Activated CD8-positive, alpha-beta memory T cell treated with anti-CD3 and anti-CD28 coated beads, Interleukin-2, amount 10 ng/mL, durations not matched to agents 7 days and 5 days (primary cell): ENCODE results near the gene MINDY4. TPM values are rescaled to one million over a fixed set of nuclear protein-coding genes. Genes with fewer than 3 reads are reported as not detected.

ENCODE experiments used
- ATAC-seq: fragments of 150-1000 bp; cut with Tn5 transposase; one replicate; pipeline ENCODE4 v1.10.0; 2021; ENCODE audit warnings: moderate library complexity
- CTCF ChIA-PET: fragments of 350-600 bp; sonication (Branson Sonifier 250); formaldehyde crosslinking; loops from one replicate; lab custom pipeline; 2021; ENCODE audit warnings: antibody characterized with exemption; lab: Charles Lee
- DNase-seq: peaks from one replicate; pipeline ENCODE4 v3.0.0-alpha.2; 2020
- H3K27ac Mint-ChIP-seq: one replicate; pipeline ENCODE4 v1.8.0; 2021; ENCODE audit warnings: mild to moderate bottlenecking, mixed read lengths
- H3K27me3 Mint-ChIP-seq: one replicate; pipeline ENCODE4 v1.8.0; 2021; ENCODE audit warnings: mixed read lengths
- H3K36me3 Mint-ChIP-seq: one replicate; pipeline ENCODE4 v1.8.0; 2021; ENCODE audit warnings: mild to moderate bottlenecking, mixed read lengths
- H3K4me1 Mint-ChIP-seq: one replicate; pipeline ENCODE4 v1.8.0; 2021; ENCODE audit warnings: mixed read lengths
- H3K4me3 Mint-ChIP-seq: one replicate; pipeline ENCODE4 v1.8.0; 2021; ENCODE audit warnings: mild to moderate bottlenecking, moderate library complexity, mixed read lengths
- H3K9me3 Mint-ChIP-seq: one replicate; pipeline ENCODE4 v1.8.0; 2022; ENCODE audit warnings: low read depth, mixed read lengths
- total RNA-seq, 2 experiments: library from RNA; stranded (reverse); gene quantifications; one replicate each; pipeline ENCODE4 v1.2.3, GENCODE V29; 2021

Gene MINDY4
- total RNA-seq, 2 experiments from 2014 or later: 1.1 to 1.3 TPM

GRCh38 chr7:30842542-30843451, 71.6 kb downstream of the MINDY4 start:
- Mint-ChIP-seq H3K27me3 (no peaks in the 10 kb centered on the region), H3K36me3 (no peaks in the 10 kb centered on the region), H3K4me1 (no peaks in the 10 kb centered on the region), H3K4me3 (no peak overlapping the region), H3K27ac (no peak overlapping the region), H3K9me3 (no peaks in the 10 kb centered on the region)
- CTCF ChIA-PET: no interaction called here
- ATAC-seq (no peak), DNase-seq (no peak)

- Mint-ChIP-seq H3K27me3 (no peaks in the 10 kb centered on the region), H3K9me3 (no peaks in the 10 kb centered on the region), H3K27ac (no peak overlapping the region), H3K36me3 (no peaks in the 10 kb centered on the region), H3K4me1 (no peaks in the 10 kb centered on the region), H3K4me3 (no peak overlapping the region)
- ATAC-seq: no peak
- no peak for DNase-seq
- CTCF ChIA-PET: no interaction called here
Observed at GRCh38 chr7:30843741-30844482, 72.7 kb downstream of the MINDY4 start.

GRCh38 chr7:30844483-30844874, 73.3 kb downstream of the MINDY4 start:
- Mint-ChIP-seq H3K27ac (no peak overlapping the region), H3K9me3 (no peaks in the 10 kb centered on the region), H3K36me3 (no peaks in the 10 kb centered on the region), H3K4me1 (no peaks in the 10 kb centered on the region), H3K27me3 (no peaks in the 10 kb centered on the region), H3K4me3 (no peak overlapping the region)
- CTCF ChIA-PET: no interaction called here
- ATAC-seq: no peak
- DNase-seq: no peak

GRCh38 chr7:30844916-30845315, 73.7 kb downstream of the MINDY4 start:
- Mint-ChIP-seq H3K36me3 (no peaks in the 10 kb centered on the region), H3K9me3 (no peaks in the 10 kb centered on the region), H3K27me3 (no peaks in the 10 kb centered on the region), H3K27ac (no peak overlapping the region), H3K4me1 (no peaks in the 10 kb centered on the region), H3K4me3 (no peak overlapping the region)
- DNase-seq (no peak), ATAC-seq (no peak)
- CTCF ChIA-PET: no interaction called here

GRCh38 chr7:30845426-30846135, 74.4 kb downstream of the MINDY4 start:
- Mint-ChIP-seq H3K4me1 (no peaks in the 10 kb centered on the region), H3K27me3 (no peaks in the 10 kb centered on the region), H3K4me3 (no peak overlapping the region), H3K9me3 (no peaks in the 10 kb centered on the region), H3K36me3 (no peaks in the 10 kb centered on the region), H3K27ac (no peak overlapping the region)
- ATAC-seq (no peak), DNase-seq (no peak)
- CTCF ChIA-PET: interaction anchor here (0.9 kb wide), 1 partner anchor 138 kb away, joined by 3 read pairs; no protein-coding TSS in a partner anchor

- CTCF ChIA-PET: interaction anchor here (0.9 kb wide), 1 partner anchor 137 kb away, joined by 3 read pairs; no protein-coding TSS in a partner anchor
- no peak for ATAC-seq
- H3K9me3 Mint-ChIP-seq: no peaks in the 10 kb centered on the region
- H3K36me3 Mint-ChIP-seq: no peaks in the 10 kb centered on the region
- no peak overlapping the region for H3K4me3 Mint-ChIP-seq
- H3K27me3 Mint-ChIP-seq: no peaks in the 10 kb centered on the region
- H3K4me1 Mint-ChIP-seq: no peaks in the 10 kb centered on the region
- DNase-seq: no peak
- H3K27ac Mint-ChIP-seq: no peak overlapping the region
Observed at GRCh38 chr7:30846378-30846777, 75.2 kb downstream of the MINDY4 start.

- Mint-ChIP-seq H3K4me3 (no peak overlapping the region), H3K4me1 (no peaks in the 10 kb centered on the region), H3K9me3 (no peaks in the 10 kb centered on the region), H3K27ac (no peak overlapping the region), H3K27me3 (no peaks in the 10 kb centered on the region), H3K36me3 (no peaks in the 10 kb centered on the region)
- CTCF ChIA-PET: no interaction called here
- ATAC-seq (no peak), DNase-seq (no peak)
Observed at GRCh38 chr7:30848121-30848855, 77.1 kb downstream of the MINDY4 start.

- Mint-ChIP-seq H3K27ac (no peak overlapping the region), H3K36me3 (no peaks in the 10 kb centered on the region), H3K4me3 (no peak overlapping the region), H3K27me3 (no peaks in the 10 kb centered on the region), H3K4me1 (no peaks in the 10 kb centered on the region), H3K9me3 (no peaks in the 10 kb centered on the region)
- DNase-seq (no peak), ATAC-seq (no peak)
- CTCF ChIA-PET: no interaction called here
Observed at GRCh38 chr7:30849565-30849964, 78.3 kb downstream of the MINDY4 start.

GRCh38 chr7:30850426-30850825, 79.2 kb downstream of the MINDY4 start:
- Mint-ChIP-seq H3K4me3 (no peak overlapping the region), H3K4me1 (no peaks in the 10 kb centered on the region), H3K27me3 (no peaks in the 10 kb centered on the region), H3K27ac (no peak overlapping the region), H3K9me3 (no peaks in the 10 kb centered on the region), H3K36me3 (no peaks in the 10 kb centered on the region)
- DNase-seq (no peak), ATAC-seq (no peak)
- CTCF ChIA-PET: no interaction called here

- H3K27ac Mint-ChIP-seq: no peak overlapping the region
- CTCF ChIA-PET: no interaction called here
- H3K9me3 Mint-ChIP-seq: no peaks in the 10 kb centered on the region
- H3K36me3 Mint-ChIP-seq: no peaks in the 10 kb centered on the region
- DNase-seq (no peak), ATAC-seq (no peak)
- no peaks in the 10 kb centered on the region for H3K27me3 Mint-ChIP-seq
- no peaks in the 10 kb centered on the region for H3K4me1 Mint-ChIP-seq
- no peak overlapping the region for H3K4me3 Mint-ChIP-seq
Observed at GRCh38 chr7:30851651-30852307, 80.6 kb downstream of the MINDY4 start.

GRCh38 chr7:30852308-30852684, 81.1 kb downstream of the MINDY4 start:
- Mint-ChIP-seq H3K27me3 (no peaks in the 10 kb centered on the region), H3K9me3 (no peaks in the 10 kb centered on the region), H3K27ac (no peak overlapping the region), H3K4me1 (no peaks in the 10 kb centered on the region), H3K36me3 (no peaks in the 10 kb centered on the region), H3K4me3 (no peak overlapping the region)
- CTCF ChIA-PET: no interaction called here
- ATAC-seq (no peak), DNase-seq (no peak)

- Mint-ChIP-seq H3K27ac (no peak overlapping the region), H3K27me3 (no peaks in the 10 kb centered on the region), H3K4me1 (no peaks in the 10 kb centered on the region), H3K4me3 (no peak overlapping the region), H3K36me3 (no peaks in the 10 kb centered on the region), H3K9me3 (no peaks in the 10 kb centered on the region)
- CTCF ChIA-PET: no interaction called here
- DNase-seq: no peak
- no peak for ATAC-seq
Observed at GRCh38 chr7:30852744-30853288, 81.6 kb downstream of the MINDY4 start.
